ENCODE measurements around the gene MATN4. TPM values are rescaled to one million over a fixed set of nuclear protein-coding genes. Genes with fewer than 3 reads are reported as not detected.

MATN4 gene
- total RNA-seq, 1 experiment from 2014 or later, result 0.17 TPM

GRCh38 chr20:45283551-45284057 is 24.5 kb downstream of the MATN4 start:
- H3K4me3 Mint-ChIP-seq (ENCODE audit: low read depth, unreplicated experiment), result no peak overlapping the region
- CTCF ChIA-PET, result interaction anchor here (1.0 to 1.6 kb wide), 3 partner anchors 10 to 568 kb away, joined by 3 to 7 read pairs (median 3); no protein-coding TSS in a partner anchor
- no peaks in the 10 kb centered on the region for H3K9me3 Mint-ChIP-seq (ENCODE audit: low read depth, unreplicated experiment)
- no peak overlapping the region for H3K27ac Mint-ChIP-seq (ENCODE audit: unreplicated experiment)
- H3K36me3 Mint-ChIP-seq (ENCODE audit: insufficient read depth, unreplicated experiment), result no peaks in the 10 kb centered on the region
- H3K4me1 Mint-ChIP-seq (ENCODE audit: low read depth, unreplicated experiment), result no peaks in the 10 kb centered on the region
- H3K27me3 Mint-ChIP-seq (ENCODE audit: unreplicated experiment), result peaks cover 60% of the 10 kb centered on the region
- TF ChIP-seq CTCF (IDR thresholded peaks at IDR 0.05; ENCODE audit: unreplicated experiment), result no peak
- intact Hi-C loops (cut with micrococcal nuclease; ENCODE audit: unreplicated experiment), result no loop called here
- no TSS peak for BruUV-seq (replicated peaks)
- no peak for DNase-seq

- no peak for TF ChIP-seq CTCF (IDR thresholded peaks at IDR 0.05; ENCODE audit: unreplicated experiment)
- Mint-ChIP-seq H3K27me3 (ENCODE audit: unreplicated experiment) (peaks cover 60% of the 10 kb centered on the region), H3K4me3 (ENCODE audit: low read depth, unreplicated experiment) (no peak overlapping the region), H3K27ac (ENCODE audit: unreplicated experiment) (no peak overlapping the region), H3K4me1 (ENCODE audit: low read depth, unreplicated experiment) (no peaks in the 10 kb centered on the region), H3K9me3 (ENCODE audit: low read depth, unreplicated experiment) (no peaks in the 10 kb centered on the region), H3K36me3 (ENCODE audit: insufficient read depth, unreplicated experiment) (no peaks in the 10 kb centered on the region)
- DNase-seq, result no peak
- CTCF ChIA-PET, result interaction anchor here (1.3 to 2.0 kb wide), 3 partner anchors 8 to 11 kb away, joined by 3 to 7 read pairs (median 7); no protein-coding TSS in a partner anchor
- BruUV-seq (replicated peaks), result no TSS peak
- intact Hi-C loops (cut with micrococcal nuclease; ENCODE audit: unreplicated experiment), result no loop called here
Observed at GRCh38 chr20:45282700-45283550, 25.2 kb downstream of the MATN4 start.

- Mint-ChIP-seq H3K36me3 (ENCODE audit: insufficient read depth, unreplicated experiment) (no peaks in the 10 kb centered on the region), H3K27me3 (ENCODE audit: unreplicated experiment) (peaks cover 47% of the 10 kb centered on the region), H3K4me1 (ENCODE audit: low read depth, unreplicated experiment) (no peaks in the 10 kb centered on the region), H3K4me3 (ENCODE audit: low read depth, unreplicated experiment) (no peak overlapping the region), H3K27ac (ENCODE audit: unreplicated experiment) (no peak overlapping the region), H3K9me3 (ENCODE audit: low read depth, unreplicated experiment) (no peaks in the 10 kb centered on the region)
- no peak for DNase-seq
- intact Hi-C loops (cut with micrococcal nuclease; ENCODE audit: unreplicated experiment), result no loop called here
- CTCF ChIA-PET, result interaction anchor here (1.6 kb wide), 1 partner anchor 11 kb away, joined by 4 read pairs; no protein-coding TSS in a partner anchor
- TF ChIP-seq CTCF (IDR thresholded peaks at IDR 0.05; ENCODE audit: unreplicated experiment), result no peak
- no TSS peak for BruUV-seq (replicated peaks)
Observed at GRCh38 chr20:45279992-45280391, 28.1 kb downstream of the MATN4 start.

GRCh38 chr20:45275338-45275737 is 32.8 kb downstream of the MATN4 start:
- CTCF ChIA-PET, result interaction anchor here (0.6 to 2.2 kb wide), 2 partner anchors 20 to 1464 kb away, joined by 5 to 8 read pairs; partner anchors contain the start of gene SLPI
- Mint-ChIP-seq H3K27ac (ENCODE audit: unreplicated experiment) (no peak overlapping the region), H3K4me3 (ENCODE audit: low read depth, unreplicated experiment) (no peak overlapping the region), H3K27me3 (ENCODE audit: unreplicated experiment) (peaks cover 54% of the 10 kb centered on the region), H3K4me1 (ENCODE audit: low read depth, unreplicated experiment) (no peaks in the 10 kb centered on the region), H3K9me3 (ENCODE audit: low read depth, unreplicated experiment) (no peaks in the 10 kb centered on the region), H3K36me3 (ENCODE audit: insufficient read depth, unreplicated experiment) (no peaks in the 10 kb centered on the region)
- no TSS peak for BruUV-seq (replicated peaks)
- TF ChIP-seq CTCF (IDR thresholded peaks at IDR 0.05; ENCODE audit: unreplicated experiment), result no peak
- DNase-seq, result no peak
- intact Hi-C loops (cut with micrococcal nuclease; ENCODE audit: unreplicated experiment), result no loop called here

Data from Calu3 (cell line).